MM.1S (cell line): Measurements from ENCODE around the gene ACTG1.

Experiments
- DNase-seq: peaks from one replicate; pipeline ENCODE4 v3.0.0-alpha.2; 2015
- H2AFZ ChIP-seq: fragments of 300-600 bp; sonication (generic); 2 replicates; pipeline ENCODE4 v1.6.0; 2016; ENCODE audit warnings: antibody characterized with exemption, low read length
- H3F3A ChIP-seq: fragments of 300-600 bp; sonication (generic); 2 replicates; pipeline ENCODE4 v1.6.1; 2016; ENCODE audit warnings: mild to moderate bottlenecking, antibody characterized with exemption, low read length, moderate library complexity, mixed read lengths; ENCODE audit not compliant: insufficient read depth
- H3K27ac ChIP-seq: fragments of 300-600 bp; sonication (generic); 2 replicates; pipeline ENCODE4 v1.5.1; 2016; ENCODE audit warnings: mild to moderate bottlenecking, low read length
- H3K27me3 ChIP-seq: fragments of 300-600 bp; sonication (generic); replicated peaks from 2 replicates; pipeline ENCODE4 v1.6.0; 2016; ENCODE audit warnings: low read length; ENCODE audit not compliant: insufficient read depth
- H3K36me3 ChIP-seq: fragments of 300-600 bp; sonication (generic); replicated peaks from 2 replicates; pipeline ENCODE4 v1.6.1; 2016; ENCODE audit warnings: mild to moderate bottlenecking, low read length, mixed read lengths; ENCODE audit not compliant: insufficient read depth
- H3K4me1 ChIP-seq: fragments of 300-600 bp; sonication (generic); 2 replicates; pipeline ENCODE4 v1.6.1; 2016; ENCODE audit warnings: low read length, mixed read lengths
- H3K4me2 ChIP-seq: fragments of 300-600 bp; sonication (generic); 2 replicates; pipeline ENCODE4 v1.6.0; 2016; ENCODE audit warnings: low read depth, low read length
- H3K4me3 ChIP-seq: fragments of 300-600 bp; sonication (generic); 2 replicates; pipeline ENCODE4 v1.5.1; 2016; ENCODE audit warnings: low read length, mixed read lengths
- H3K79me2 ChIP-seq: fragments of 300-600 bp; sonication (generic); 2 replicates; pipeline ENCODE4 v1.6.1; 2016; ENCODE audit warnings: mixed run types, low read length, mixed read lengths
- H3K9ac ChIP-seq: fragments of 300-600 bp; sonication (generic); 2 replicates; pipeline ENCODE4 v1.6.1; 2016; ENCODE audit warnings: low read length, mixed read lengths
- H3K9me2 ChIP-seq: fragments of 300-600 bp; sonication (generic); replicated peaks from 2 replicates; pipeline ENCODE4 v1.6.1; 2016; ENCODE audit warnings: mild to moderate bottlenecking, low read length, mixed read lengths; ENCODE audit not compliant: insufficient read depth
- H3K9me3 ChIP-seq: fragments of 300-600 bp; sonication (generic); replicated peaks from 2 replicates; pipeline ENCODE4 v1.6.1; 2016; ENCODE audit warnings: mild to moderate bottlenecking, low read length, mixed read lengths; ENCODE audit not compliant: insufficient read depth
- H4K20me1 ChIP-seq: fragments of 300-600 bp; sonication (generic); 2 replicates; pipeline ENCODE4 v1.6.1; 2016; ENCODE audit warnings: mild to moderate bottlenecking, low read length, moderate library complexity, mixed read lengths; ENCODE audit not compliant: insufficient read depth
- CTCF ChIP-seq: fragments of 300-600 bp; sonication (generic); IDR thresholded peaks from 2 replicates; pipeline ENCODE4 v1.5.1; 2016; ENCODE audit warnings: antibody characterized with exemption, low read length, mixed read lengths
- EZH2 ChIP-seq: fragments of 300-600 bp; sonication (generic); optimal IDR thresholded peaks from 2 replicates; pipeline ENCODE3; 2017; ENCODE audit warnings: low read depth, mild to moderate bottlenecking, antibody characterized with exemption, low read length, mixed read lengths
- EZH2phosphoT487 ChIP-seq: fragments of 300-600 bp; sonication (generic); IDR thresholded peaks from 2 replicates; pipeline ENCODE4 v1.6.1; 2018; ENCODE audit warnings: antibody characterized with exemption, low read length

ACTG1 gene

GRCh38 chr17:81527591-81528383 lies 15.2 kb upstream of the ACTG1 start, which contains the start of gene FSCN2:
TSS of gene FSCN2 (plus strand) at chr17:81528377. CDS start at chr17:81528532, 155 bp downstream.
- no peak for DNase-seq
- H3K4me1 ChIP-seq: no peaks in the 10 kb centered on the region
- H3K4me2 ChIP-seq: no peak within 1 kb of the TSS
- no peaks in the 10 kb centered on the region for H3K9me2 ChIP-seq
- H3K27ac ChIP-seq: no peak within 1 kb of the TSS
- no peaks in the 10 kb centered on the region for H4K20me1 ChIP-seq
- no peaks in the 10 kb centered on the region for H3K36me3 ChIP-seq
- H3F3A ChIP-seq: no peaks in the 10 kb centered on the region
- H3K9ac ChIP-seq: no peak within 1 kb of the TSS
- TF ChIP-seq EZH2phosphoT487 (no peak), CTCF (no peak), EZH2 (no peak)
- no peak within 1 kb of the TSS for H2AFZ ChIP-seq
- H3K4me3 ChIP-seq: no peak within 1 kb of the TSS
- no peaks in the 10 kb centered on the region for H3K9me3 ChIP-seq
- peaks cover 21% of the 10 kb centered on the region for H3K27me3 ChIP-seq
- H3K79me2 ChIP-seq: no peaks in the 10 kb centered on the region

- H3K9me2 ChIP-seq: no peaks in the 10 kb centered on the region
- H3K9ac ChIP-seq: no peak overlapping the region
- no peak overlapping the region for H3K4me2 ChIP-seq
- peaks cover 21% of the 10 kb centered on the region for H3K27me3 ChIP-seq
- TF ChIP-seq EZH2 (no peak), EZH2phosphoT487 (no peak), CTCF (no peak)
- H3K4me1 ChIP-seq: no peaks in the 10 kb centered on the region
- no peaks in the 10 kb centered on the region for H3F3A ChIP-seq
- no peak overlapping the region for H3K27ac ChIP-seq
- H2AFZ ChIP-seq: no peak overlapping the region
- no peaks in the 10 kb centered on the region for H3K9me3 ChIP-seq
- no peaks in the 10 kb centered on the region for H3K36me3 ChIP-seq
- peak; percentile 2 for DNase-seq
- H4K20me1 ChIP-seq: no peaks in the 10 kb centered on the region
- H3K79me2 ChIP-seq: no peaks in the 10 kb centered on the region
- no peak overlapping the region for H3K4me3 ChIP-seq
Measured at GRCh38 chr17:81526662-81527571, 14.3 kb upstream of the ACTG1 start.

- H2AFZ ChIP-seq: no peak overlapping the region
- no peaks in the 10 kb centered on the region for H3K9me2 ChIP-seq
- no peak overlapping the region for H3K4me2 ChIP-seq
- H3K27ac ChIP-seq: no peak overlapping the region
- no peaks in the 10 kb centered on the region for H3K4me1 ChIP-seq
- H3K27me3 ChIP-seq: peaks cover 21% of the 10 kb centered on the region
- no peak overlapping the region for H3K4me3 ChIP-seq
- no peaks in the 10 kb centered on the region for H3K79me2 ChIP-seq
- H4K20me1 ChIP-seq: no peaks in the 10 kb centered on the region
- TF ChIP-seq EZH2 (no peak), EZH2phosphoT487 (no peak), CTCF (no peak)
- no peak for DNase-seq
- no peak overlapping the region for H3K9ac ChIP-seq
- no peaks in the 10 kb centered on the region for H3K9me3 ChIP-seq
- 0 out of 2 replicates have a peak, but pooled peaks cover 8% of the 10 kb centered on the region for H3F3A ChIP-seq
- no peaks in the 10 kb centered on the region for H3K36me3 ChIP-seq
Measured at GRCh38 chr17:81524865-81525159, 12.2 kb upstream of the ACTG1 start.
